GM13976 (cell line): ENCODE results near the gene MSH6.
"Not testable (repeated sequence)": the region's sequence is repeated elsewhere in the genome, so short reads cannot be mapped to it uniquely, and the experiment has no call there.

ENCODE experiments used
- DNase-seq: peaks from one replicate; pipeline ENCODE4 v3.0.0; 2012; ENCODE audit warnings: low spot score
- in situ Hi-C: fragments of 300-500 bp; cut with MboI; formaldehyde crosslinking; loops from one replicate; pipeline ENCODE4 v1.12.0; 2022; ENCODE audit warnings: low sequenced_read_pairs, mixed read lengths, inconsistent platforms; ENCODE audit not compliant: unreplicated experiment
- TF ChIP-seq, protein P1 (sequence below): IDR thresholded peaks from 2 replicates; pipeline ENCODE4 v1.5.1; 2012; ENCODE audit warnings: borderline replicate concordance, mild to moderate bottlenecking; ENCODE audit not compliant: insufficient read depth; ENCODE audit errors: extremely low read depth, missing control alignments, control extremely low read depth

The MSH6 gene

GRCh38 chr2:47844162-47844561, 61.2 kb downstream of the MSH6 start:
- in situ Hi-C loops = no loop called here
- no peak for DNase-seq
- TF ChIP-seq, protein P1, sequence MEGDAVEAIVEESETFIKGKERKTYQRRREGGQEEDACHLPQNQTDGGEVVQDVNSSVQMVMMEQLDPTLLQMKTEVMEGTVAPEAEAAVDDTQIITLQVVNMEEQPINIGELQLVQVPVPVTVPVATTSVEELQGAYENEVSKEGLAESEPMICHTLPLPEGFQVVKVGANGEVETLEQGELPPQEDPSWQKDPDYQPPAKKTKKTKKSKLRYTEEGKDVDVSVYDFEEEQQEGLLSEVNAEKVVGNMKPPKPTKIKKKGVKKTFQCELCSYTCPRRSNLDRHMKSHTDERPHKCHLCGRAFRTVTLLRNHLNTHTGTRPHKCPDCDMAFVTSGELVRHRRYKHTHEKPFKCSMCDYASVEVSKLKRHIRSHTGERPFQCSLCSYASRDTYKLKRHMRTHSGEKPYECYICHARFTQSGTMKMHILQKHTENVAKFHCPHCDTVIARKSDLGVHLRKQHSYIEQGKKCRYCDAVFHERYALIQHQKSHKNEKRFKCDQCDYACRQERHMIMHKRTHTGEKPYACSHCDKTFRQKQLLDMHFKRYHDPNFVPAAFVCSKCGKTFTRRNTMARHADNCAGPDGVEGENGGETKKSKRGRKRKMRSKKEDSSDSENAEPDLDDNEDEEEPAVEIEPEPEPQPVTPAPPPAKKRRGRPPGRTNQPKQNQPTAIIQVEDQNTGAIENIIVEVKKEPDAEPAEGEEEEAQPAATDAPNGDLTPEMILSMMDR = no peak

- in situ Hi-C loops = no loop called here
- DNase-seq = no peak
- TF ChIP-seq, protein P1 = no peak
These were observed 66.4 kb downstream of the MSH6 start for GRCh38 chr2:47849368-47849767.

DNA sequence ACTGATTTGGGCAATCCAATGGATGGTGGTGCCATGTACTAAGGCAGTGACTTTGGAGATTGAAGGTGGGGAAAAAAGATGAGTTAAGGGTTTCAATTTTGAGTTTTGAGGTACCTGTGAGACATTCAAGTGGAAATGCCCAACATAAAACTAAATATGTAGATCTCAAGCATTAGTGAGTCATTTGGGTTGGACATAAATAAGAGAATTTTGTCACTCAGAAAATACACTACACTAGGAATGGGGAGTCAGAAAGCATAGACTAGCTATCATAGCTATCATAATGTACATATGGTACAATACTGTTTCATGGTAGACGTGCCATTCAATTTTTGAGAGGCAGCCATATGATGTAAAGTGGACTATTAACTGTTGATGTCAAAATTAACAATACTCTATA, 67.3 kb downstream of the MSH6 start:
- DNase-seq = no peak
- in situ Hi-C loops = no loop called here
- TF ChIP-seq, protein P1 = no peak

- DNase-seq, in situ Hi-C loops: not testable (repeated sequence)
These were observed 70.3 kb downstream of the MSH6 start for GRCh38 chr2:47853067-47853777.
